ENCODE measurements around the gene LIF.

GRCh38 chr22:30250661-30251267 is 4.2 kb upstream of the LIF start:
- TF ChIP-seq CTCF (IDR thresholded peaks at IDR 0.05) = no peak
- TF ChIP-seq EP300 (IDR thresholded peaks at IDR 0.05) = no peak
- no peak for TF ChIP-seq POLR2A (IDR thresholded peaks at IDR 0.05; ENCODE audit: low read depth)

Data from esophagus muscularis mucosa (tissue), 4 donors.